ENCODE results near the gene ZNF254.
A peak's percentile ranks its signal among the peaks of the same experiment; 100 is the strongest.
"Not testable (repeated sequence)": the region's sequence is repeated elsewhere in the genome, so short reads cannot be mapped to it uniquely, and the experiment has no call there.

Gene ZNF254

GRCh38 chr19:24086974-24087595 lies at the start of gene ZNF254:
ZNF254 (plus strand) TSS chr19:24087187; CDS start chr19:24087308, 121 bp downstream.
- peak; percentile 24 for DNase-seq (ENCODE audit: low read depth in 2 of 2)

- DNase-seq (ENCODE audit: low read depth in 2 of 2): no peak
Measured at GRCh38 chr19:24040621-24041020, 46.4 kb upstream of the ZNF254 start.

GRCh38 chr19:24041326-24041725 lies 45.7 kb upstream of the ZNF254 start:
- DNase-seq (ENCODE audit: low read depth in 2 of 2): not testable (repeated sequence)

- no peak for DNase-seq (ENCODE audit: low read depth in 2 of 2)
Measured at GRCh38 chr19:24046550-24046949, 40.4 kb upstream of the ZNF254 start.

GRCh38 chr19:24048261-24048660 lies 38.7 kb upstream of the ZNF254 start:
- no peak for DNase-seq (ENCODE audit: low read depth in 2 of 2)

- no peak for DNase-seq (ENCODE audit: low read depth in 2 of 2)
Measured at GRCh38 chr19:24049537-24049936, 37.5 kb upstream of the ZNF254 start.

- no peak for DNase-seq (ENCODE audit: low read depth in 2 of 2)
Measured at GRCh38 chr19:24051516-24051915, 35.5 kb upstream of the ZNF254 start.

- no peak for DNase-seq (ENCODE audit: low read depth in 2 of 2)
Measured at GRCh38 chr19:24052811-24053210, 34.2 kb upstream of the ZNF254 start.

GRCh38 chr19:24053601-24054000 lies 33.4 kb upstream of the ZNF254 start:
- no peak for DNase-seq (ENCODE audit: low read depth in 2 of 2)

GRCh38 chr19:24054044-24054935 lies 32.7 kb upstream of the ZNF254 start:
- DNase-seq (ENCODE audit: low read depth in 2 of 2): no peak

- DNase-seq (ENCODE audit: low read depth in 2 of 2): no peak
Measured at GRCh38 chr19:24055548-24055947, 31.4 kb upstream of the ZNF254 start.

- no peak for DNase-seq (ENCODE audit: low read depth in 2 of 2)
Measured at GRCh38 chr19:24057144-24057543, 29.8 kb upstream of the ZNF254 start.

- DNase-seq (ENCODE audit: low read depth in 2 of 2): no peak
Measured at GRCh38 chr19:24059563-24060295, 27.3 kb upstream of the ZNF254 start.

- DNase-seq (ENCODE audit: low read depth in 2 of 2): no peak
Measured at GRCh38 chr19:24060687-24061356, 26.2 kb upstream of the ZNF254 start.

GRCh38 chr19:24062190-24062589 lies 24.8 kb upstream of the ZNF254 start:
- DNase-seq (ENCODE audit: low read depth in 2 of 2): no peak

- no peak for DNase-seq (ENCODE audit: low read depth in 2 of 2)
Measured at GRCh38 chr19:24063295-24063694, 23.7 kb upstream of the ZNF254 start.

GRCh38 chr19:24064175-24064574 lies 22.8 kb upstream of the ZNF254 start:
- no peak for DNase-seq (ENCODE audit: low read depth in 2 of 2)

GRCh38 chr19:24065243-24065642 lies 21.7 kb upstream of the ZNF254 start:
- DNase-seq (ENCODE audit: low read depth in 2 of 2): no peak

- DNase-seq (ENCODE audit: low read depth in 2 of 2): no peak
Measured at GRCh38 chr19:24065865-24066604, 21.0 kb upstream of the ZNF254 start.

GRCh38 chr19:24069905-24070657 lies 16.9 kb upstream of the ZNF254 start:
- no peak for DNase-seq (ENCODE audit: low read depth in 2 of 2)
